HCT116 (cell line): Measurements from ENCODE around the gene MYEF2. TPM values are rescaled to one million over a fixed set of nuclear protein-coding genes. Genes with fewer than 3 reads are reported as not detected.
A peak's percentile ranks its signal among the peaks of the same experiment; 100 is the strongest.

Experiments used
- ATAC-seq: fragments of 200-7000 bp; cut with Tn5 transposase; 2 replicates; pipeline ENCODE4 v1.9.1; 2020; ENCODE audit warnings: mild to moderate bottlenecking, moderate library complexity
- BruUV-seq: library from RNA; stranded (reverse); fragments of 400-500 nt; replicated peaks from 2 replicates; lab custom pipeline; 2021; lab: Mats Ljungman, UMichigan
- CTCF ChIA-PET: fragments of 300-600 bp; sonication (Branson Sonifier 250); formaldehyde crosslinking; loops from one replicate; lab custom pipeline; 2021; ENCODE audit warnings: antibody characterized with exemption; lab: Charles Lee
- POLR2A ChIA-PET: fragments of 300-600, 350-600 bp; sonication (Branson Sonifier 250); formaldehyde crosslinking; loops from one replicate; lab custom pipeline; 2021; ENCODE audit warnings: antibody characterized with exemption; lab: Charles Lee
- RAD21 ChIA-PET, 2 experiments: fragments of 300-600 bp; sonication (Branson Sonifier 250); formaldehyde crosslinking; loops; one replicate each; lab custom pipeline; 2023; ENCODE audit warnings: low total read pairs in 2 of 2; ENCODE audit not compliant: uncharacterized antibody in 2 of 2, unreplicated experiment in 2 of 2, low non-redundant PET in 1 of 2; lab: Charles Lee
- DNase-seq: peaks from one replicate; pipeline ENCODE4 v3.0.0-alpha.2; 2010; ENCODE audit warnings: low read depth, low spot score
- H2AFZ ChIP-seq: fragments of 200-600 bp; shearing (Covaris generic), sonication (generic); 2 replicates; pipeline ENCODE4 v1.6.1; 2017; ENCODE audit warnings: low read depth, mixed run types, mixed read lengths, antibody characterized with exemption, low read length; ENCODE audit not compliant: poor library complexity, severe bottlenecking
- H3K27ac ChIP-seq: 2 replicates; pipeline ENCODE4 v1.5.1; 2012; ENCODE audit warnings: low read depth, low read length
- H3K27me3 ChIP-seq: fragments of 200-600 bp; sonication (generic); 2 replicates; pipeline ENCODE4 v1.6.1; 2016; ENCODE audit warnings: mixed run types, low read length, mixed read lengths; ENCODE audit not compliant: insufficient read depth
- H3K36me3 ChIP-seq, 2 experiments: fragments of 200-500 bp in 1 of 2; fragments of 200-600 bp in 1 of 2; sonication (Bioruptor generic) in 1 of 2; sonication (generic) in 1 of 2; 2 replicates each; pipeline versions ENCODE4 v1.5.1 to v1.6.1; 2014 to 2016; ENCODE audit warnings: low read length in 2 of 2, inconsistent platforms in 1 of 2, mixed read lengths in 1 of 2, mixed run types in 1 of 2; ENCODE audit not compliant: insufficient read depth in 2 of 2, control insufficient read depth in 1 of 2
- H3K4me1 ChIP-seq, 2 experiments: fragments of 200-600 bp in 1 of 2; sonication (generic) in 1 of 2; 2 replicates each; pipeline versions ENCODE4 v1.5.1 to v1.6.1; 2012 to 2017; ENCODE audit warnings: low read length in 2 of 2, inconsistent platforms in 1 of 2, mild to moderate bottlenecking in 1 of 2, mixed read lengths in 1 of 2, mixed run types in 1 of 2, moderate library complexity in 1 of 2; ENCODE audit not compliant: insufficient read depth in 2 of 2, control insufficient read depth in 1 of 2
- H3K4me2 ChIP-seq: fragments of 200-600 bp; sonication (generic); 2 replicates; pipeline ENCODE4 v1.6.1; 2017; ENCODE audit warnings: mixed run types, low read length, mixed read lengths
- H3K4me3 ChIP-seq, 2 experiments: fragments of 200-600 bp in 1 of 2; sonication (generic) in 1 of 2; replicated peaks in 1 of 2; 2 replicates each; pipeline ENCODE4 v1.5.1; 2011 to 2016; ENCODE audit warnings: low read length in 2 of 2, control low read depth in 1 of 2, low read depth in 1 of 2, mild to moderate bottlenecking in 1 of 2, mixed read lengths in 1 of 2, mixed run types in 1 of 2
- H3K79me2 ChIP-seq: fragments of 200-600 bp; sonication (generic); 2 replicates; pipeline ENCODE4 v1.6.1; 2017; ENCODE audit warnings: mild to moderate bottlenecking, mixed run types, low read length, moderate library complexity, mixed read lengths; ENCODE audit not compliant: insufficient read depth
- H3K9ac ChIP-seq: fragments of 200-600 bp; sonication (generic); 2 replicates; pipeline ENCODE4 v1.6.1; 2016; ENCODE audit warnings: low read length, mixed read lengths
- H3K9me2 ChIP-seq: fragments of 200-600 bp; sonication (generic), shearing (Covaris generic); 2 replicates; pipeline ENCODE4 v1.6.1; 2017; ENCODE audit warnings: mixed run types, mild to moderate bottlenecking, moderate library complexity; ENCODE audit not compliant: insufficient read depth
- H3K9me3 ChIP-seq, 2 experiments: fragments of 200-500 bp in 1 of 2; fragments of 200-600 bp in 1 of 2; sonication (Bioruptor generic) in 1 of 2; sonication (generic) in 1 of 2; 2 replicates each; pipeline ENCODE4 v1.6.1; 2014 to 2017; ENCODE audit warnings: low read length in 2 of 2, mixed read lengths in 2 of 2, inconsistent platforms in 1 of 2, low read depth in 1 of 2, mild to moderate bottlenecking in 1 of 2, mixed run types in 1 of 2, moderate library complexity in 1 of 2; ENCODE audit not compliant: control insufficient read depth in 1 of 2, insufficient read depth in 1 of 2
- H4K20me1 ChIP-seq: fragments of 200-600 bp; sonication (generic), shearing (Covaris generic); 2 replicates; pipeline ENCODE4 v1.6.1; 2017; ENCODE audit warnings: mixed run types, mild to moderate bottlenecking, moderate library complexity; ENCODE audit not compliant: insufficient read depth
- CBX3 ChIP-seq: IDR thresholded peaks from 2 replicates; pipeline ENCODE4 v1.6.1; 2012; ENCODE audit warnings: low read depth
- CTCF ChIP-seq, 3 experiments: fragments of 200-600 bp in 1 of 3; sonication (generic) in 1 of 3; IDR thresholded peaks in 2 of 3; conservative IDR thresholded peaks in 1 of 3; 2 replicates each; pipeline ENCODE4 v1.5.1; 2012 to 2017; ENCODE audit warnings: low read depth in 2 of 3, low read length in 2 of 3, antibody characterized with exemption in 1 of 3, borderline replicate concordance in 1 of 3, control low read depth in 1 of 3, mild to moderate bottlenecking in 1 of 3, mixed read lengths in 1 of 3, mixed run types in 1 of 3, moderate library complexity in 1 of 3; ENCODE audit not compliant: insufficient read depth in 1 of 3
- FOSL1 ChIP-seq: IDR thresholded peaks from 2 replicates; pipeline ENCODE4 v1.6.1; 2012; ENCODE audit warnings: low read depth
- POLR2AphosphoS5 ChIP-seq: IDR thresholded peaks from 2 replicates; pipeline ENCODE4 v1.6.1; 2011; ENCODE audit warnings: mild to moderate bottlenecking, low read depth, low read length, moderate library complexity
- RAD21 ChIP-seq: IDR thresholded peaks from 2 replicates; pipeline ENCODE4 v1.6.1; 2012; ENCODE audit warnings: low read depth, mild to moderate bottlenecking
- SIN3A ChIP-seq: IDR thresholded peaks from 2 replicates; pipeline ENCODE4 v1.6.1; 2012; ENCODE audit warnings: low read depth
- SP1 ChIP-seq: IDR thresholded peaks from 2 replicates; pipeline ENCODE4 v1.6.1; 2012; ENCODE audit warnings: low read depth
- SRF ChIP-seq: IDR thresholded peaks from 2 replicates; pipeline ENCODE4 v1.6.1; 2012; ENCODE audit warnings: low read depth
- intact Hi-C: fragments of 100-400 bp; cut with micrococcal nuclease; formaldehyde crosslinking; loops from 2 replicates; pipeline ENCODE4 v1.10.0; 2022
- total RNA-seq: library from RNA; stranded (reverse); gene quantifications from one replicate; pipeline ENCODE4 v1.2.1, GENCODE V29; 2021; ENCODE audit not compliant: unreplicated experiment

Gene MYEF2
- total RNA-seq, 1 experiment from 2014 or later, result 0.69 TPM

GRCh38 chr15:48112242-48112641, 65.9 kb downstream of the MYEF2 start:
- peak; percentile 65; the same call in 1 of the 2 replicates for ATAC-seq
- Histone ChIP-seq H3K79me2 (no peaks in the 10 kb centered on the region), H3K9me3 (no peaks in the 10 kb centered on the region), H3K36me3 (no peaks in the 10 kb centered on the region), H3K27ac (no peak overlapping the region), H2AFZ (no peak overlapping the region), H3K9me2 (no peaks in the 10 kb centered on the region), H3K4me3 (no peak overlapping the region), H3K4me1 (no peaks in the 10 kb centered on the region), H3K4me2 (no peak overlapping the region), H3K9ac (no peak overlapping the region), H3K27me3 (no peaks in the 10 kb centered on the region; the same call in 1 of the 2 replicates), H4K20me1 (no peaks in the 10 kb centered on the region)
- ChIA-PET POLR2A (no interaction called here), CTCF (interaction anchor here (1.1 kb wide), 1 partner anchor 173 kb away, joined by 3 read pairs; no protein-coding TSS in a partner anchor), RAD21 (no interaction called here)
- DNase-seq, result peak; percentile 0
- TF ChIP-seq CTCF (IDR thresholded peaks at IDR 0.05 in 2 of 3, conservative IDR thresholded peaks at IDR 0.05 in 1 of 3; ENCODE audit: borderline replicate concordance in 1 of 3, insufficient read depth in 1 of 3, low read depth in 2 of 3, low read length in 2 of 3) (peak in 1 of 3 experiments; percentile 8; a peak in 1 of 6 replicates), SIN3A (no peak), POLR2AphosphoS5 (no peak), CBX3 (no peak), SRF (no peak), SP1 (no peak), RAD21 (peak; percentile 12; the same call in 1 of the 2 replicates), FOSL1 (no peak)
- intact Hi-C loops, result no loop called here
- no TSS peak for BruUV-seq
